ENCODE data around the gene VAV3. TPM values are rescaled to one million over a fixed set of nuclear protein-coding genes. Genes with fewer than 3 reads are reported as not detected.

VAV3 gene
- total and polyA plus RNA-seq, 9 of the 15 experiments (the other 6 are each of a cell fraction or from before 2014, with no cell fraction given): not detected

- Histone ChIP-seq H3K4me1 (replicated peaks in 1 of 2; ENCODE audit: control insufficient read depth in 2 of 2, insufficient read depth in 2 of 2, low read length in 2 of 2) (no peaks in the 10 kb centered on the region), H3K27me3 (ENCODE audit: control insufficient read depth in 2 of 2, insufficient read depth in 2 of 2, low read length in 2 of 2) (no peaks in the 10 kb centered on the region), H3K9me1 (ENCODE audit: control insufficient read depth, insufficient read depth, low read length) (no peaks in the 10 kb centered on the region), H3K4me3 (no peak overlapping the region), H3K9ac (ENCODE audit: insufficient read depth in 1 of 2, low read depth in 2 of 2, low read length in 2 of 2) (no peak overlapping the region), H2AFZ (ENCODE audit: low read depth, low read length) (no peak overlapping the region), H3K27ac (ENCODE audit: extremely low read depth, low read depth, low read length) (no peak overlapping the region), H3K36me3 (ENCODE audit: control insufficient read depth, insufficient read depth, low read length) (no peaks in the 10 kb centered on the region), H3K4me2 (ENCODE audit: insufficient read depth, low read length) (no peak overlapping the region), H3K9me3 (replicated peaks; ENCODE audit: control insufficient read depth, insufficient read depth, low read depth, low read length) (no peaks in the 10 kb centered on the region), H4K20me1 (replicated peaks; ENCODE audit: control insufficient read depth, insufficient read depth, low read length) (no peaks in the 10 kb centered on the region), H3K79me2 (ENCODE audit: control insufficient read depth, insufficient read depth, low read length) (no peaks in the 10 kb centered on the region)
- DNase-seq (ENCODE audit: extremely low read depth in 1 of 4, low spot score in 3 of 4) (no peak), FAIRE-seq (no peak), ATAC-seq (no peak)
- no peak for TF ChIP-seq GTF2F1 (IDR thresholded peaks at IDR 0.05; ENCODE audit: low read depth, low read length)
- no peak for TF ChIP-seq RAD21 (CRISPR knock-in tag; conservative IDR thresholded peaks at IDR 0.05 in 1 of 2, IDR thresholded peaks at IDR 0.05 in 1 of 2)
- intact Hi-C loops (cut with micrococcal nuclease): no loop called here
- BruUV-seq (replicated peaks): no TSS peak
- WGBS (ENCODE audit: insufficient coverage, low coverage, missing lambda C conversion rate): 3% methylated on average over 2 of the region's 2 CpGs
- ChIA-PET POLR2A (no interaction called here), CTCF (ENCODE audit: low intra/inter-chr PET ratio) (no interaction called here)
- in situ Hi-C loops (cut with MboI): no loop called here
These were observed 423.6 kb downstream of the VAV3 start for GRCh38 chr1:107541412-107541811.

- H3K27me3 ChIP-seq (ENCODE audit: control insufficient read depth in 2 of 2, insufficient read depth in 2 of 2, low read length in 2 of 2): no peaks in the 10 kb centered on the region
- H2AFZ ChIP-seq (ENCODE audit: low read depth, low read length): no peak overlapping the region
- BruUV-seq (replicated peaks): no TSS peak
- H3K4me3 ChIP-seq: no peak overlapping the region
- TF ChIP-seq TAL1 (IDR thresholded peaks at IDR 0.05) (no peak), ZNF764 (CRISPR knock-in tag; IDR thresholded peaks at IDR 0.05; ENCODE audit: low read depth) (no peak), NR2F6 (CRISPR knock-in tag; IDR thresholded peaks at IDR 0.05) (no peak), ZNF224 (CRISPR knock-in tag; IDR thresholded peaks at IDR 0.05) (no peak), ZC3H8 (IDR thresholded peaks at IDR 0.05) (no peak)
- H3K4me2 ChIP-seq (ENCODE audit: insufficient read depth, low read length): no peak overlapping the region
- H3K9me1 ChIP-seq (ENCODE audit: control insufficient read depth, insufficient read depth, low read length): no peaks in the 10 kb centered on the region
- H4K20me1 ChIP-seq (replicated peaks; ENCODE audit: control insufficient read depth, insufficient read depth, low read length): no peaks in the 10 kb centered on the region
- POLR2A ChIA-PET: no interaction called here
- WGBS (ENCODE audit: insufficient coverage, low coverage, missing lambda C conversion rate): 2% methylated on average over 5 of the region's 5 CpGs
- no peak overlapping the region for H3K9ac ChIP-seq (ENCODE audit: insufficient read depth in 1 of 2, low read depth in 2 of 2, low read length in 2 of 2)
- no peak overlapping the region for H3K27ac ChIP-seq (ENCODE audit: extremely low read depth, low read depth, low read length)
- CTCF ChIA-PET (ENCODE audit: low intra/inter-chr PET ratio): no interaction called here
- intact Hi-C loops (cut with micrococcal nuclease): no loop called here
- H3K9me3 ChIP-seq (replicated peaks; ENCODE audit: control insufficient read depth, insufficient read depth, low read depth, low read length): no peaks in the 10 kb centered on the region
- no peak for DNase-seq (ENCODE audit: extremely low read depth in 1 of 4, low spot score in 3 of 4)
- in situ Hi-C loops (cut with MboI): no loop called here
- no peaks in the 10 kb centered on the region for H3K4me1 ChIP-seq (replicated peaks in 1 of 2; ENCODE audit: control insufficient read depth in 2 of 2, insufficient read depth in 2 of 2, low read length in 2 of 2)
- H3K79me2 ChIP-seq (ENCODE audit: control insufficient read depth, insufficient read depth, low read length): no peaks in the 10 kb centered on the region
- no peaks in the 10 kb centered on the region for H3K36me3 ChIP-seq (ENCODE audit: control insufficient read depth, insufficient read depth, low read length)
- no peak for FAIRE-seq
- no peak for ATAC-seq
These were observed 426.5 kb downstream of the VAV3 start for GRCh38 chr1:107538502-107538901.
